Hepatocyte (in vitro differentiated cells): Measurements from ENCODE around the gene MDC1. TPM values are rescaled to one million over a fixed set of nuclear protein-coding genes. Genes with fewer than 3 reads are reported as not detected.
A peak's percentile ranks its signal among the peaks of the same experiment; 100 is the strongest.

Experiments
- DNase-seq: peaks from one replicate; pipeline ENCODE4 v3.0.0-alpha.2; 2016; ENCODE audit warnings: low spot score
- H2AFZ ChIP-seq: fragments of 200-600 bp; sonication (generic); 2 replicates; pipeline ENCODE4 v1.6.0; 2016; ENCODE audit warnings: antibody characterized with exemption, mild to moderate bottlenecking
- H3K27ac ChIP-seq: fragments of 200-600 bp; sonication (generic); 2 replicates; pipeline ENCODE4 v1.5.1; 2016; ENCODE audit warnings: mild to moderate bottlenecking
- H3K27me3 ChIP-seq: fragments of 200-600 bp; sonication (generic); 2 replicates; pipeline ENCODE4 v1.6.1; 2016
- H3K36me3 ChIP-seq: fragments of 200-600 bp; sonication (generic); replicated peaks from 2 replicates; pipeline ENCODE4 v1.5.1; 2016; ENCODE audit warnings: low read depth; ENCODE audit not compliant: insufficient read depth
- H3K4me1 ChIP-seq: fragments of 200-600 bp; sonication (generic); 2 replicates; pipeline ENCODE4 v1.5.1; 2016; ENCODE audit warnings: mild to moderate bottlenecking, moderate library complexity; ENCODE audit not compliant: insufficient read depth
- H3K4me2 ChIP-seq: fragments of 200-600 bp; sonication (generic); 2 replicates; pipeline ENCODE4 v1.6.0; 2016
- H3K4me3 ChIP-seq: fragments of 200-600 bp; sonication (generic); 2 replicates; pipeline ENCODE4 v1.5.1; 2016; ENCODE audit warnings: mild to moderate bottlenecking
- H3K79me2 ChIP-seq: fragments of 200-600 bp; sonication (generic); 2 replicates; pipeline ENCODE4 v1.6.0; 2017; ENCODE audit warnings: mild to moderate bottlenecking
- H3K9me2 ChIP-seq: fragments of 200-600 bp; sonication (generic); replicated peaks from 2 replicates; pipeline ENCODE4 v1.6.0; 2017; ENCODE audit warnings: mild to moderate bottlenecking; ENCODE audit not compliant: insufficient read depth
- H3K9me3 ChIP-seq: fragments of 200-600 bp; sonication (generic); 2 replicates; pipeline ENCODE4 v1.5.1; 2016; ENCODE audit warnings: low read depth, mild to moderate bottlenecking
- H4K20me1 ChIP-seq: fragments of 200-600 bp; sonication (generic); 2 replicates; pipeline ENCODE4 v1.6.0; 2016; ENCODE audit warnings: mild to moderate bottlenecking; ENCODE audit not compliant: insufficient read depth, poor library complexity, severe bottlenecking
- EZH2 ChIP-seq: fragments of 200-600 bp; sonication (generic); IDR thresholded peaks from 2 replicates; pipeline ENCODE4 v1.6.1; 2016; ENCODE audit warnings: antibody characterized with exemption, mild to moderate bottlenecking, borderline replicate concordance
- EZH2phosphoT487 ChIP-seq: fragments of 200-600 bp; sonication (generic); IDR thresholded peaks from one replicate; pipeline ENCODE4 v1.6.1; 2018; ENCODE audit warnings: antibody characterized with exemption, mild to moderate bottlenecking, low read depth, moderate library complexity; ENCODE audit not compliant: unreplicated experiment, severe bottlenecking
- WGBS: methylation state at CpG from one replicate; pipeline ENCODE4 v1.1.6; 2016; ENCODE audit warnings: low lambda C conversion rate; ENCODE audit errors: missing lambda C conversion rate; 5-methylcytosine and 5-hydroxymethylcytosine counted together
- polyA plus RNA-seq: library from polyadenylated mRNA; unstranded; fragments of >200 nt; fragmentation: Nextera tagmentation; extraction: Ambion mirVana; gene quantifications from 2 replicates; pipeline ENCODE4 v1.2.1, GENCODE V29; 2016
- total RNA-seq: library from RNA; depleted of rRNA; stranded (reverse); fragments of >200 nt; gene quantifications from 2 replicates; pipeline ENCODE4 v1.2.3, GENCODE V29; 2014
- TF ChIP-seq, protein P1 (sequence below): fragments of 200-600 bp; sonication (generic); IDR thresholded peaks from 2 replicates; pipeline ENCODE4 v1.5.1; 2016; ENCODE audit warnings: antibody characterized with exemption, mild to moderate bottlenecking; ENCODE audit not compliant: poor library complexity

Gene MDC1
- total and polyA plus RNA-seq, 2 experiments from 2014 or later, result 8.7 to 9.9 TPM

DNA sequence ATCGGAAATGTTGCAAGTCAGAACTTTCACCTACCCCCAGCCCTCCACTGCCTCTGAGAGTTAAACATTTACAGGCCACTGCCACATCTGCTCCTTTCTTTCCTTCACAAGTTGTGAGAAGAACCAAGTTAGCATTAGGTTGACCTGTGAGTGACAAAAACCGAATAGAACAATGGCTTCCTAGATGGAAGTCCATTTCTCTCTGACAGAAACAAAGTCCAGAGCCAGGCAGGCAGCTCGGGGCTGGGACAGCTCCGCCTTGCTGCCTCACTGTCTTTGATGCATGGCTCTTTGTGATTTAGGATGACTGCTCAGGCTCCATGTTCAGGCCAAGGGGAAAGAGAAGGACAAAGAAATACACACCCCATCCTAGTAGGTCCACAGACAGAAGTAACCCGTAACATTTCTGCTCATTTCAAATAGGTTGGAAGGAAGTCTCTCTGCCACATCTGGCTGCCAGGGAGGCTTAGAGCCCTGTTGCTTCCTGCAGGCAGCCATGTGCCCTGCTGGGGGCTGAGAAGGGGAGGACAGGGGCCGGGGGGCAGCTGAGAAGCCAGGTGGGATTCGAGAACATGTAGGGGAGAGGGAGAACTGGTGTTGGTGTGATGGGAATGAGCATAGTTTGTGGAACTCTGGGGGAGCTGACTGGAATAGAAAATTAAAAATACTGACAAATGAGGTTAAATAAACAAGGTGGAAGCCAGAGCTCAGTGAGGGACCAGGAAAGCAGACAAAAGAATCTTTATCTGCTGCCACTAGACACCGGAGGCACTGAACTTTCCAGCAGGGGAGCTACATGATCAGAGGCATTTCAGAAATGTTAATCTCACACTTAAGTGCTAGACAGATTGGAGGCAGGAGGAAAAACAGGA lies 46.8 kb upstream of the MDC1 start:
- H3K27ac ChIP-seq, result peak overlapping the region; percentile 94

DNA sequence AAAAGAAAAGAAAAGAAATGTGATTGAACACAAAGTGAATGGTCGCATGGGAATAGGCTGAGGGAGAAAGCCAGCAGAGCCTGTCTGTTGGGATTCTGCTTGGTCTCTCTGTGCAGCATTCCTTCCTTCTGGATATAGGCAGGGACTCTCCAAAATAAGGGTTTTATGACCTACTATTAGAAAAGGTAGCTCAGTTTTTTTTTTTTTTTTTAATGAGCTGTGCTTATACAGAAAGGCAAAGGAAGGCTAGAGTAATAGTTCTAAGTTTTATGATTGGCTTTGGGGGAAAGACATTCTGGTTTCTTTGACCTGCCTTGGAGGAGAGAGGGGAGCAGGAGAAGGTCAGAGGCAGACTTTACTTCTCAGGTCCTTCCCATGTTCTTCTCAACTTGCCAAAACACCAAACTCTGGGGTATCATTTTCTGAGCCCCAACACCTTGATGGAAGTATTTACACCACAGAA lies 46.1 kb upstream of the MDC1 start:
- H3K27ac ChIP-seq, result peak overlapping the region; percentile 94
- no peak overlapping the region for H3K4me3 ChIP-seq
- H3K4me1 ChIP-seq, result peaks cover 20% of the 10 kb centered on the region
- peak overlapping the region; percentile 53 for H3K4me2 ChIP-seq
- H3K36me3 ChIP-seq, result no peaks in the 10 kb centered on the region
- TF ChIP-seq, protein P1, sequence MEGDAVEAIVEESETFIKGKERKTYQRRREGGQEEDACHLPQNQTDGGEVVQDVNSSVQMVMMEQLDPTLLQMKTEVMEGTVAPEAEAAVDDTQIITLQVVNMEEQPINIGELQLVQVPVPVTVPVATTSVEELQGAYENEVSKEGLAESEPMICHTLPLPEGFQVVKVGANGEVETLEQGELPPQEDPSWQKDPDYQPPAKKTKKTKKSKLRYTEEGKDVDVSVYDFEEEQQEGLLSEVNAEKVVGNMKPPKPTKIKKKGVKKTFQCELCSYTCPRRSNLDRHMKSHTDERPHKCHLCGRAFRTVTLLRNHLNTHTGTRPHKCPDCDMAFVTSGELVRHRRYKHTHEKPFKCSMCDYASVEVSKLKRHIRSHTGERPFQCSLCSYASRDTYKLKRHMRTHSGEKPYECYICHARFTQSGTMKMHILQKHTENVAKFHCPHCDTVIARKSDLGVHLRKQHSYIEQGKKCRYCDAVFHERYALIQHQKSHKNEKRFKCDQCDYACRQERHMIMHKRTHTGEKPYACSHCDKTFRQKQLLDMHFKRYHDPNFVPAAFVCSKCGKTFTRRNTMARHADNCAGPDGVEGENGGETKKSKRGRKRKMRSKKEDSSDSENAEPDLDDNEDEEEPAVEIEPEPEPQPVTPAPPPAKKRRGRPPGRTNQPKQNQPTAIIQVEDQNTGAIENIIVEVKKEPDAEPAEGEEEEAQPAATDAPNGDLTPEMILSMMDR, result no peak
- no peak for TF ChIP-seq EZH2
- no peak for TF ChIP-seq EZH2phosphoT487
- H3K9me3 ChIP-seq, result no peaks in the 10 kb centered on the region
- no peaks in the 10 kb centered on the region for H3K27me3 ChIP-seq
- peak; percentile 5 for DNase-seq
- no peak overlapping the region for H2AFZ ChIP-seq
- H3K79me2 ChIP-seq, result no peaks in the 10 kb centered on the region
- H3K9me2 ChIP-seq, result no peaks in the 10 kb centered on the region
- WGBS, result 96% methylated on average over 1 of the region's 1 CpG
- no peaks in the 10 kb centered on the region for H4K20me1 ChIP-seq

More for the DNA sequence above, 46.8 kb upstream of the MDC1 start:
- TF ChIP-seq, protein P1, result peak; percentile 29
- no peak for TF ChIP-seq EZH2phosphoT487
- Histone ChIP-seq H3K4me2 (peak overlapping the region; percentile 53), H3K27me3 (no peaks in the 10 kb centered on the region), H2AFZ (peak overlapping the region; percentile 7), H3K4me1 (peaks cover 27% of the 10 kb centered on the region), H3K4me3 (no peak overlapping the region), H3K9me3 (no peaks in the 10 kb centered on the region), H3K36me3 (no peaks in the 10 kb centered on the region), H4K20me1 (no peaks in the 10 kb centered on the region), H3K9me2 (no peaks in the 10 kb centered on the region), H3K79me2 (no peaks in the 10 kb centered on the region)
- peak; percentile 70 for DNase-seq
- 29% methylated on average over 8 of the region's 8 CpGs for WGBS

DNA sequence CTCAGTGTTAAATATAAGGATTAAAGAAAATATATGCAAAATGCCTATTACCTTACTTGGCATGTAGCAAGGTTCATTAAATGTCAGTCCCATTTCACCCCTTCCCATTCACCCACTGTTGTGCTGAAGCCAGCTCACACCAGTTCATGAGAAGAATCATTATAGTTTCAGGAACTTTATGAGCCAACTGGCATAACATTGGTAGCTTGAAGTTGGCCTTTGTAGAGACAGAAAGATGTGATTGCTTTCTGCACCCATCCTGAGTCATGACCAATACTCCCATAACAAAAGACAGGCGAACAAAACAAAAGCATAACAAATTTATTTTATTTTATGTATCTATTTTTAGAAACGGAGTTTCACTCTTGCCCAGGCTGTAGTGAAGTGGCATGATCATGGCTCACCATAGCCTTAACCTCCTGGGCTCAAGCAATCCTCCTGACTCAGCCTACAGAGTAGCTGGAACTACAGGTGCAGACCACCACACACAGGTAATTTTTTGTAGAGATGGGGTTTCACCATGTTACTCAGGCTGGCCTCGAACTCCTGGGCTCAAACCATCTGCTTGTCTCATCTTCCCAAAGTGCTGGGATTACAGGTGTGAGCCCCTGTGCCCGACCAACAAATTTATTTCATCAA lies 44.8 kb upstream of the MDC1 start:
- no peaks in the 10 kb centered on the region for H3K9me2 ChIP-seq
- TF ChIP-seq EZH2phosphoT487 (no peak), EZH2 (no peak)
- TF ChIP-seq, protein P1, result no peak
- H3K79me2 ChIP-seq, result no peaks in the 10 kb centered on the region
- no peaks in the 10 kb centered on the region for H3K36me3 ChIP-seq
- H3K27me3 ChIP-seq, result no peaks in the 10 kb centered on the region
- H3K4me2 ChIP-seq, result no peak overlapping the region
- 96% methylated on average over 4 of the region's 4 CpGs for WGBS
- H3K4me3 ChIP-seq, result no peak overlapping the region
- no peak overlapping the region for H2AFZ ChIP-seq
- H3K9me3 ChIP-seq, result no peaks in the 10 kb centered on the region
- H4K20me1 ChIP-seq, result no peaks in the 10 kb centered on the region
- DNase-seq, result no peak
- peaks cover 20% of the 10 kb centered on the region for H3K4me1 ChIP-seq
- no peak overlapping the region for H3K27ac ChIP-seq
